B cell (primary cell): ENCODE measurements around the gene HARBI1. TPM values are rescaled to one million over a fixed set of nuclear protein-coding genes. Genes with fewer than 3 reads are reported as not detected.

Experiments used
- ATAC-seq: fragments of 200-7000 bp; cut with Tn5 transposase; one replicate; pipeline ENCODE4 v1.10.0; 2021; ENCODE audit warnings: low read depth, mild to moderate bottlenecking, moderate number of reproducible peaks, moderate library complexity
- CTCF ChIA-PET: fragments of 350-600 bp; sonication (Branson Sonifier 250); formaldehyde crosslinking; loops from one replicate; lab custom pipeline; 2021; ENCODE audit warnings: antibody characterized with exemption, inconsistent platforms; lab: Charles Lee
- POLR2A ChIA-PET: fragments of 350-600 bp; sonication (Branson Sonifier 250); formaldehyde crosslinking; loops from one replicate; lab custom pipeline; 2021; ENCODE audit warnings: antibody characterized with exemption; lab: Charles Lee
- DNase-seq: peaks from one replicate; pipeline ENCODE4 v3.0.0; 2013
- H2AFZ ChIP-seq: 2 replicates; pipeline ENCODE4 v1.6.1; 2012; ENCODE audit warnings: mild to moderate bottlenecking, low read depth, low read length; ENCODE audit not compliant: insufficient read depth, poor library complexity, severe bottlenecking
- H3K27ac ChIP-seq, 2 donors: 1 replicate in 1 of 2; 2 replicates in 1 of 2; pipeline ENCODE4 v1.5.1; 2012 to 2013; ENCODE audit warnings: low read length in 2 of 2, mild to moderate bottlenecking in 2 of 2, moderate library complexity in 1 of 2
- H3K27me3 ChIP-seq, 4 experiments: fragments of 200-600 bp in 1 of 4; sonication (generic) in 1 of 4; replicated peaks in 1 of 4; 1 replicate in 2 of 4; 2 replicates in 2 of 4; pipeline versions ENCODE4 v1.6.1 to v1.7.0; 2013 to 2016; ENCODE audit warnings: low read length in 3 of 4, mild to moderate bottlenecking in 2 of 4, mixed read lengths in 1 of 4, moderate library complexity in 1 of 4; ENCODE audit not compliant: insufficient read depth in 4 of 4, control insufficient read depth in 3 of 4; ENCODE audit errors: control extremely low read depth in 1 of 4
- H3K36me3 ChIP-seq, 2 experiments: replicated peaks in 1 of 2; 1 replicate in 1 of 2; 2 replicates in 1 of 2; pipeline versions ENCODE4 v1.6.1 to v1.7.1; 2013; ENCODE audit warnings: low read length in 1 of 2; ENCODE audit not compliant: insufficient read depth in 2 of 2, control insufficient read depth in 1 of 2; ENCODE audit errors: control extremely low read depth in 1 of 2, extremely low read depth in 1 of 2
- H3K4me1 ChIP-seq, 2 donors: fragments of 200-600 bp in 1 of 2; sonication (generic) in 1 of 2; 1 replicate in 1 of 2; 2 replicates in 1 of 2; pipeline versions ENCODE4 v1.5.1 to v1.6.1; 2013 to 2017; ENCODE audit warnings: low read length in 2 of 2; ENCODE audit not compliant: control insufficient read depth in 2 of 2, insufficient read depth in 2 of 2
- H3K4me2 ChIP-seq: replicated peaks from 2 replicates; pipeline ENCODE3; 2012; ENCODE audit warnings: mild to moderate bottlenecking, low read depth, low read length; ENCODE audit not compliant: poor library complexity, severe bottlenecking
- H3K4me3 ChIP-seq, 5 experiments: fragments of 200-600 bp in 1 of 5; sonication (generic) in 1 of 5; 1 replicate in 3 of 5; 2 replicates in 2 of 5; pipeline versions ENCODE4 v1.5.1 to v1.7.0; 2011 to 2016; ENCODE audit warnings: low read length in 4 of 5, mild to moderate bottlenecking in 4 of 5, low read depth in 2 of 5, control low read depth in 1 of 5, moderate library complexity in 1 of 5; ENCODE audit not compliant: insufficient read depth in 1 of 5; ENCODE audit errors: control extremely low read depth in 1 of 5, extremely low read depth in 1 of 5
- H3K79me2 ChIP-seq: fragments of 200-600 bp; sonication (generic); one replicate; pipeline ENCODE4 v1.6.0; 2016; ENCODE audit warnings: low read length; ENCODE audit not compliant: control insufficient read depth, insufficient read depth
- H3K9ac ChIP-seq: fragments of 200-600 bp; sonication (generic); 2 replicates; pipeline ENCODE4 v1.6.1; 2017; ENCODE audit warnings: mild to moderate bottlenecking, low read length, moderate library complexity
- H3K9me3 ChIP-seq, 3 donors: one replicate each; pipeline versions ENCODE4 v1.6.1 to v1.7.1; 2013; ENCODE audit warnings: low read length in 2 of 3; ENCODE audit not compliant: control insufficient read depth in 2 of 3, insufficient read depth in 1 of 3; ENCODE audit errors: control extremely low read depth in 1 of 3
- H4K20me1 ChIP-seq: 2 replicates; pipeline ENCODE4 v1.6.0; 2012; ENCODE audit warnings: mild to moderate bottlenecking, low read length; ENCODE audit not compliant: insufficient read depth, control insufficient read depth, poor library complexity, severe bottlenecking
- H3K27ac Mint-ChIP-seq: one replicate; pipeline ENCODE4 v1.8.0; 2021; ENCODE audit warnings: mixed read lengths
- H3K27me3 Mint-ChIP-seq: one replicate; pipeline ENCODE4 v1.8.0; 2021; ENCODE audit warnings: mixed read lengths
- H3K4me1 Mint-ChIP-seq: one replicate; pipeline ENCODE4 v1.8.0; 2021; ENCODE audit warnings: mixed read lengths
- H3K4me3 Mint-ChIP-seq: one replicate; pipeline ENCODE4 v1.8.0; 2021; ENCODE audit warnings: mixed read lengths
- H3K9me3 Mint-ChIP-seq: one replicate; pipeline ENCODE4 v1.8.0; 2022; ENCODE audit warnings: mixed read lengths; ENCODE audit not compliant: insufficient read depth
- EZH2 ChIP-seq: IDR thresholded peaks from 2 replicates; pipeline ENCODE4 v1.6.1; 2012; ENCODE audit warnings: borderline replicate concordance, low read depth, mild to moderate bottlenecking, moderate library complexity, low read length; ENCODE audit not compliant: insufficient read depth, poor library complexity, severe bottlenecking
- WGBS: methylation state at CpG from one replicate; pipeline ENCODE4 v1.1.5; 2013; ENCODE audit warnings: missing lambda C conversion rate; ENCODE audit not compliant: insufficient coverage; 5-methylcytosine and 5-hydroxymethylcytosine counted together
- intact Hi-C: fragments of 100-400 bp; cut with micrococcal nuclease; formaldehyde crosslinking; loops from one replicate; pipeline ENCODE4 v1.10.0; 2022
- polyA plus RNA-seq: library from polyadenylated mRNA; depleted of rRNA; stranded (reverse); fragments of >200 nt; gene quantifications from 2 replicates; pipeline ENCODE4 v1.2.3, GENCODE V29; 2012
- total RNA-seq, 2 donors: library from RNA; stranded (reverse); fragments of 120-200 nt in 1 of 2; gene quantifications; 1 replicate in 1 of 2; 2 replicates in 1 of 2; pipeline versions ENCODE4 v1.2.3 to v1.2.4, GENCODE V29; 2013 to 2022
- TF ChIP-seq, protein P1 (sequence below): fragments of 200-600 bp; IDR thresholded peaks from one replicate; pipeline ENCODE4 v1.8.0; 2022; ENCODE audit warnings: antibody characterized with exemption, mild to moderate bottlenecking

HARBI1 gene
- total and polyA plus RNA-seq, 2 donors (not counting 1 experiment from before 2014, with no cell fraction given): 7.7 to 8.0 TPM

DNA sequence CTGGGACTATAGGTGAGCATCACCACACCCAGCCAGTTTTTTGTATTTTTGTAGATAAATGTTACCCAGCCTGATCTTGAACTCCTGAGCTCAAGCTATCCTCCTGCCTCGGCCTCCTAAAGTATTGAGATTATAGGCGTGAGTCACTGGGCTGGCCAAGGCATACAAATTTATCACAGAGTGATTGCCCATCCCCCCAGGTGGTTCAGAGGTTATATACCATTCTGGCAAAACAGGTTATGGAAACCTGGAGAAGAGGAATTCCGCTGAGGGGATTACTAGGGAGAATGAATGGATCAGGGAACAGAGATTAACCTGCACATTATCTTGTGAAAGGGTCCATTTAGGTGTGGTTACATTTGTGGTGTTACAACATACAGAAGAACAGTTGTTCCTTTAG lies 8.4 kb upstream of the HARBI1 start:
- no peaks in the 10 kb centered on the region for H3K9me3 Mint-ChIP-seq
- Histone ChIP-seq H3K9me3 (no peaks in the 10 kb centered on the region), H3K79me2 (peaks cover 82% of the 10 kb centered on the region), H3K27me3 (no peaks in the 10 kb centered on the region), H3K27ac (no peak overlapping the region), H3K9ac (no peak overlapping the region), H3K4me2 (no peak overlapping the region), H4K20me1 (peaks cover 32% of the 10 kb centered on the region), H3K4me1 (no peaks in the 10 kb centered on the region), H2AFZ (no peak overlapping the region), H3K4me3 (no peak overlapping the region), H3K36me3 (peaks cover 3 to 54% of the 10 kb centered on the region in 2 experiments)
- no peak for ATAC-seq
- no peak for DNase-seq
- no peaks in the 10 kb centered on the region for H3K27me3 Mint-ChIP-seq
- TF ChIP-seq EZH2: no peak
- TF ChIP-seq, protein P1, sequence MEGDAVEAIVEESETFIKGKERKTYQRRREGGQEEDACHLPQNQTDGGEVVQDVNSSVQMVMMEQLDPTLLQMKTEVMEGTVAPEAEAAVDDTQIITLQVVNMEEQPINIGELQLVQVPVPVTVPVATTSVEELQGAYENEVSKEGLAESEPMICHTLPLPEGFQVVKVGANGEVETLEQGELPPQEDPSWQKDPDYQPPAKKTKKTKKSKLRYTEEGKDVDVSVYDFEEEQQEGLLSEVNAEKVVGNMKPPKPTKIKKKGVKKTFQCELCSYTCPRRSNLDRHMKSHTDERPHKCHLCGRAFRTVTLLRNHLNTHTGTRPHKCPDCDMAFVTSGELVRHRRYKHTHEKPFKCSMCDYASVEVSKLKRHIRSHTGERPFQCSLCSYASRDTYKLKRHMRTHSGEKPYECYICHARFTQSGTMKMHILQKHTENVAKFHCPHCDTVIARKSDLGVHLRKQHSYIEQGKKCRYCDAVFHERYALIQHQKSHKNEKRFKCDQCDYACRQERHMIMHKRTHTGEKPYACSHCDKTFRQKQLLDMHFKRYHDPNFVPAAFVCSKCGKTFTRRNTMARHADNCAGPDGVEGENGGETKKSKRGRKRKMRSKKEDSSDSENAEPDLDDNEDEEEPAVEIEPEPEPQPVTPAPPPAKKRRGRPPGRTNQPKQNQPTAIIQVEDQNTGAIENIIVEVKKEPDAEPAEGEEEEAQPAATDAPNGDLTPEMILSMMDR: no peak
- no CpG with 5 or more reads among the region's 3 CpGs for WGBS
- H3K4me1 Mint-ChIP-seq: peaks cover 15% of the 10 kb centered on the region
- H3K27ac Mint-ChIP-seq: no peak overlapping the region
- H3K4me3 Mint-ChIP-seq: no peak overlapping the region
- CTCF ChIA-PET: interaction anchor here (0.6 to 0.7 kb wide), 2 partner anchors 132 to 138 kb away, joined by 3 to 4 read pairs; no protein-coding TSS in a partner anchor
- POLR2A ChIA-PET: interaction anchor here (0.6 kb wide), 1 partner anchor 44 kb away, joined by 4 read pairs; no protein-coding TSS in a partner anchor
- intact Hi-C loops: no loop called here

- no peaks in the 10 kb centered on the region for H3K9me3 Mint-ChIP-seq
- Histone ChIP-seq H3K4me1 (peaks cover 17 to 22% of the 10 kb centered on the region in 2 donors), H3K4me3 (no peak overlapping the region), H3K9me3 (no peaks in the 10 kb centered on the region), H3K79me2 (peaks cover 60% of the 10 kb centered on the region), H3K36me3 (peaks cover 0 to 15% of the 10 kb centered on the region in 2 experiments), H3K4me2 (peak overlapping the region; percentile 11), H3K27me3 (no peaks in the 10 kb centered on the region), H2AFZ (no peak overlapping the region), H3K27ac (no peak overlapping the region), H4K20me1 (peaks cover 24% of the 10 kb centered on the region), H3K9ac (no peak overlapping the region)
- H3K4me1 Mint-ChIP-seq: peaks cover 30% of the 10 kb centered on the region
- H3K27me3 Mint-ChIP-seq: no peaks in the 10 kb centered on the region
- ATAC-seq (no peak), DNase-seq (no peak)
- intact Hi-C loops: loop anchor here (5.0 kb wide), 2 partner anchors 497 to 702 kb away; partner anchors contain the start of genes PEX16 and PHF21A
- peak overlapping the region; percentile 63 for H3K4me3 Mint-ChIP-seq
- POLR2A ChIA-PET: interaction anchor here (0.5 kb wide), 1 partner anchor 9 kb away, joined by 4 read pairs; no protein-coding TSS in a partner anchor
- H3K27ac Mint-ChIP-seq: no peak overlapping the region
- 95% methylated on average over 2 of the region's 6 CpGs for WGBS
- CTCF ChIA-PET: interaction anchor here (0.6 to 2.4 kb wide), 8 partner anchors 9 to 1637 kb away, joined by 3 to 20 read pairs (median 3); partner anchors contain the start of genes AMBRA1, ARHGAP1 and ZNF408
- TF ChIP-seq, protein P1: no peak
- no peak for TF ChIP-seq EZH2
Observed at GRCh38 chr11:46618837-46619236, 1.8 kb upstream of the HARBI1 start.
